Activated CD4-positive, alpha-beta T cell treated with anti-CD3 and anti-CD28 coated beads, Interleukin-2, amount 10 ng/mL, durations not matched to agents 7 days and 5 days (primary cell): ENCODE results near the gene ACTL10. TPM values are rescaled to one million over a fixed set of nuclear protein-coding genes. Genes with fewer than 3 reads are reported as not detected.
A peak's percentile ranks its signal among the peaks of the same experiment; 100 is the strongest.
"Not testable (repeated sequence)": the region's sequence is repeated elsewhere in the genome, so short reads cannot be mapped to it uniquely, and the experiment has no call there.

Source experiments
- CTCF ChIA-PET: fragments of 350-600 bp; sonication (Branson Sonifier 250); formaldehyde crosslinking; loops from one replicate; lab custom pipeline; 2021; ENCODE audit warnings: antibody characterized with exemption; lab: Charles Lee
- POLR2A ChIA-PET: fragments of 350-600 bp; sonication (Branson Sonifier 250); formaldehyde crosslinking; loops from one replicate; lab custom pipeline; 2021; ENCODE audit warnings: antibody characterized with exemption; lab: Charles Lee
- DNase-seq: peaks from one replicate; pipeline ENCODE4 v3.0.0-alpha.2; 2020
- H3K27ac Mint-ChIP-seq: one replicate; pipeline ENCODE4 v1.8.0; 2021; ENCODE audit warnings: mild to moderate bottlenecking, moderate library complexity, mixed read lengths
- H3K27me3 Mint-ChIP-seq: one replicate; pipeline ENCODE4 v1.8.0; 2021; ENCODE audit warnings: mixed read lengths
- H3K36me3 Mint-ChIP-seq: one replicate; pipeline ENCODE4 v1.8.0; 2021; ENCODE audit warnings: low read depth, mixed read lengths
- H3K4me1 Mint-ChIP-seq: one replicate; pipeline ENCODE4 v1.8.0; 2021; ENCODE audit warnings: mixed read lengths
- H3K4me3 Mint-ChIP-seq: one replicate; pipeline ENCODE4 v1.8.0; 2021; ENCODE audit warnings: mild to moderate bottlenecking, moderate library complexity, mixed read lengths
- H3K9me3 Mint-ChIP-seq: one replicate; pipeline ENCODE4 v1.8.0; 2021; ENCODE audit warnings: mixed read lengths
- total RNA-seq, 2 experiments: library from RNA; stranded (reverse); gene quantifications; one replicate each; pipeline ENCODE4 v1.2.3, GENCODE V29; 2021

Gene ACTL10
- 1 to 10 TPM; 2.4 to 4.1 TPM for total RNA-seq

DNA sequence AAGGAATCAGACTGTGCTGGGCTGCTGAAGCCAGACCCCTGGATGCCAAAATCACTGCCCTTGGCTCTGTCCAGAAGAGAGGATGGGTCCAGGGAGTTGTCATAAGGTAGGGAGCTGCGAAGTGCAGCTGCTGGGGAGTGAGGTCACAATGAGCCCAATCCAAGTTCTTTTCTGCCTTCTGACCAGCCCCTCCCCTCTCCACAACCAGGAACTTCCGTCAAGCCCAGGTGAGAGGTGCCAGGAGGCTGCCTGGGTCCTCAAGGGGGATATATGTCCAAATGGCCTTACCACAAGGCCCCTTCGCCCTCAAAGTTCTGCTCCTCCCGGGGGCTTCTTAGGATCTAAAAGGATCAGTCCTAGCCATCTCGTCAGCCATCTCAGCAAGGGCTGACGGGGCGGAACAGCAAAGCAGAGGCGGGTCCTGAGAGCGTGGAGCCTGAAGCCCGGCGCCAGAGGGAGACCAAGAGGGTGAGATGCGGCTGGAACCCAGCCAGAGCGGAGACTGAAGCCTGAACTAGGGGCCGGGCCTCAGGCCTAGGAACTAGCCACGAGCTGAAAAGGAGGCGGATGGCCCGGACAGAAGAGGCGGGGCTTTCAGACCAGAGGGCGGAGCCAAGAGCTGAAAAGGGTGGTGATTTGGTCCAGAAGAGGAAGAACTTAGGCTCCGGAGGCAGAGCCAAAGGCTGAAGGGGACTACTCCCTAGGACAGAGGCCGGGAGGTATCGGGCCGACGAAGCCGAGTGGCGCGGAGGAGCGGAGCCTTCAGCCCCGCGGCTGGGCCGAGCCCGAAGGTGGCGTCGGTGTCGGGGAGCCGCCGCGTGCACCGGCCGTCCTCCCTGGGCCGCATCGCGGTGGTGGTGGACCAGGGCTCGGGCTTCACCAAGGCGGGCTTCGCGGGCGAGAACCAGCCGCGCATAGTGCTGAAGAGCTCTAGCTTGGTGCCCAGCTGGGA, at the start of gene ACTL10:
ACTL10 (plus strand) TSS at position 651 of the 952 bp plus-strand sequence. CDS start 555 bp downstream, outside the sequence.
- POLR2A ChIA-PET, result no interaction called here

DNA sequence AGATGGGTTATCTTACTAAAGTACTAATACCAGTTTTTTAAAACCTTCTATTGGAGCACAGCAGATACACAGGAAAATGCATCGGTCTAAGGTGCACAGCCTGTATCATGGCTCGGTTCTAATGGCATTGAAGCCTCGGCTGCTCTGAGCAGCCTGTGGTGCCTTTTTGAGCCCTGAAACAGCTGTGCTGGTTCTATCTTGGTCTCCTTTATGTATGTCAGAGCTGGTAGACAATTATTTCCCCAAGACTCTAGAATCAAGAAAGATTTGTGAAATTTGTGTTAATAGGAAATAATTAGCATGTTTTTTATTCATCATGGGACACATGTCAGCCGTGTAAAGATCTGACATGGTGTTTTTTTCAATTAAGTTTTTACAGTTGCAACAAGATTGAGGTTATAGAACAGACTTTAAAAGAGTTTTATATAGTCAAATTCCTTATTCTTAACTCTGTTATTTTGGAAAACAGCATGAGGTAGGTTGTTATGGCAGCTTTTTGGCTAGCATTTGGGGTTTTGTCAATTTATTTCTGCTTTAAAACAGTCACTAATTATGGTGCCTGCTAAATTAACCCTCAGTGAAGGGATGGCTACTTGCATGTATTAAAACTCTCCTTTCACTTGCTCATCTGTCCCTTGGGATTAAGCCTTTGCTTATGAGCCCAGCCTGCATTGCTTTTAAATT, 44.9 kb upstream of the ACTL10 start:
- no peaks in the 10 kb centered on the region for H3K9me3 Mint-ChIP-seq
- ChIA-PET POLR2A (no interaction called here), CTCF (interaction anchor here (1.7 kb wide), 1 partner anchor 16 kb away, joined by 3 read pairs; no protein-coding TSS in a partner anchor)

More for the DNA sequence above, at the start of gene ACTL10:
- H3K27ac Mint-ChIP-seq, result peak within 1 kb of the TSS; percentile 97
- no peaks in the 10 kb centered on the region for H3K27me3 Mint-ChIP-seq
- H3K4me1 Mint-ChIP-seq, result peaks cover 59% of the 10 kb centered on the region
- DNase-seq, result peak; percentile 78
- no peaks in the 10 kb centered on the region for H3K9me3 Mint-ChIP-seq
- peak within 1 kb of the TSS; percentile 86 for H3K4me3 Mint-ChIP-seq
- CTCF ChIA-PET, result interaction anchor here (0.7 to 6.9 kb wide), 17 partner anchors 8 to 265 kb away, joined by 3 to 115 read pairs (median 5); partner anchors contain the start of genes CDK5RAP1 and SNTA1
- H3K36me3 Mint-ChIP-seq, result peaks cover 23% of the 10 kb centered on the region

DNA sequence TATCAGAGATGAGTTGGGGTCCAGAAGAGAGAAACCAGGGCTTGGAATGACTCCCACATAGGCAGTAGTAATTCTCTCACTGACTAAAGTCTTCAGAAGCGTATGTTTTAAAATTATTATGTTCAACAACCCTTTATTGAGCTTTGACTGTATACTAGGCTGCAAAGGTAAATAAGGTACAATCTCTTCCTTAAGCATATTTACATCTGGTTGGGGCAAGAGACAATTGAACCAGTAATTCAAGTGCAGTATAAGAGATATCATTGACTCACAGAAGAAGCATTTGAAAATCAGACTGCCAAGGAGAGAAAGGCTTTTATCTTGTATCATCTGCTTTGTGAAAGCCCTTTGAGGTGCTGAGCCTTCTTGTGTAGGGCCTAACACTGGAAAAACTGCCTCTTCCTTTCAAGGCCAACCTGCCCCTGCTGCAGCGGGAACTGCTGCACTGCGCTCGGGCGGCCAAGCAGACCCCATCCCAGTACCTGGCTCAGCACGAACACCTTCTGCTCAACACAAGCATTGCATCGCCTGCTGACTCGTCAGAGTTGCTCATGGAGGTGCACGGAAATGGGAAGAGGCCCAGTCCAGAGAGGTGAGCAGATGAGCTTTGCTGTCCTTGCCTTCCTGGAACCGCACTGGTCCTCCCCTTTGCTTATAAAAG, 43.9 kb upstream of the ACTL10 start:
- ChIA-PET POLR2A (no interaction called here), CTCF (interaction anchor here (0.6 to 1.7 kb wide), 2 partner anchors 9 to 15 kb away, joined by 3 to 4 read pairs; no protein-coding TSS in a partner anchor)
- DNase-seq, result no peak
- Mint-ChIP-seq H3K27ac (no peak overlapping the region), H3K4me3 (no peak overlapping the region), H3K9me3 (no peaks in the 10 kb centered on the region), H3K4me1 (peaks cover 13% of the 10 kb centered on the region), H3K36me3 (peaks cover 39% of the 10 kb centered on the region), H3K27me3 (no peaks in the 10 kb centered on the region)

More for the DNA sequence above, 44.9 kb upstream of the ACTL10 start:
- H3K4me3 Mint-ChIP-seq, result no peak overlapping the region
- DNase-seq, result no peak
- peaks cover 39% of the 10 kb centered on the region for H3K36me3 Mint-ChIP-seq
- no peaks in the 10 kb centered on the region for H3K27me3 Mint-ChIP-seq
- no peak overlapping the region for H3K27ac Mint-ChIP-seq
- peaks cover 13% of the 10 kb centered on the region for H3K4me1 Mint-ChIP-seq

DNA sequence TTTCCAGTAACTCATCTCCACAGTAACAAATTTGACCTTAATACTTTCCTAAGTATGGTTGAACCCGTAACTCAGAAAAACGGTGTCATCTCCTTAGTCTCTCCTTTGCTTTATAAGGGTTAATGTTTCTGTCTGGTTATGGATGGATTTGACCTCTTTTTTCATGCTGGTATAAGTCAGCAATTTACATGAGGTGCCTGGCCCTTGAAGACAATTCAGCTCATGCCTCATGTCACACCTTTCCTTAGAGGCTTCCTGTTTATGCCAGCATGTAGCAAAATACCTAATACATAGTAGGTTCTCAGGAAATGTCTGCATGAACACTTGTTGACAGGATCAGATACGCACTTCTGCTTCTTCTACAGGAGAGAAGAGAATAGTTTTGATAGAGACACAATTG, 42.3 kb upstream of the ACTL10 start:
- Mint-ChIP-seq H3K27me3 (no peaks in the 10 kb centered on the region), H3K9me3 (no peaks in the 10 kb centered on the region), H3K36me3 (peaks cover 48% of the 10 kb centered on the region), H3K27ac (peak overlapping the region; percentile 43), H3K4me3 (no peak overlapping the region), H3K4me1 (peaks cover 13% of the 10 kb centered on the region)
- ChIA-PET POLR2A (no interaction called here), CTCF (no interaction called here)
- no peak for DNase-seq

DNA sequence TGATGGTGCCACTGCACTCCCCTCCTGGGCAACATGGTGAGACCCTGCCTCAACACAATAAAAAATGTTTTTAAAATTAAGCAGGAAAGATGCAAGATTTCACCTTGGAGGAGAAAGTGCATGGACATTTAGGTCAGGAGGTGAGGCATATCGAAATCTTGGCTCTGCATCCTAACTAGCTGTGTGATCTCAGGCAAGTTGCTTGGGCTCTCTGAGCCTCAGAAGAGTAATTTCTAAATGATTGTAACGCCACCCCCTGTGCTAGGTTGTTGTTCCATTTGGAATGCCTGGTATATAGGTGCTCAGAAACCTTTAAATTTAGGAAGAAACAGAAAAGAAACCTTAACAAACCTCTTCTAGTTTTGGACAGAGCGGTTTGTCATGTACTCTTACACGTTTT, 40.6 kb upstream of the ACTL10 start:
- no peak for DNase-seq
- peak overlapping the region; percentile 25 for H3K27ac Mint-ChIP-seq
- H3K27me3 Mint-ChIP-seq, result no peaks in the 10 kb centered on the region
- ChIA-PET CTCF (interaction anchor here (1.4 kb wide), 1 partner anchor 10 kb away, joined by 5 read pairs; no protein-coding TSS in a partner anchor), POLR2A (no interaction called here)
- H3K9me3 Mint-ChIP-seq, result no peaks in the 10 kb centered on the region
- H3K4me3 Mint-ChIP-seq, result no peak overlapping the region
- H3K36me3 Mint-ChIP-seq, result peaks cover 58% of the 10 kb centered on the region
- H3K4me1 Mint-ChIP-seq, result peaks cover 13% of the 10 kb centered on the region

DNA sequence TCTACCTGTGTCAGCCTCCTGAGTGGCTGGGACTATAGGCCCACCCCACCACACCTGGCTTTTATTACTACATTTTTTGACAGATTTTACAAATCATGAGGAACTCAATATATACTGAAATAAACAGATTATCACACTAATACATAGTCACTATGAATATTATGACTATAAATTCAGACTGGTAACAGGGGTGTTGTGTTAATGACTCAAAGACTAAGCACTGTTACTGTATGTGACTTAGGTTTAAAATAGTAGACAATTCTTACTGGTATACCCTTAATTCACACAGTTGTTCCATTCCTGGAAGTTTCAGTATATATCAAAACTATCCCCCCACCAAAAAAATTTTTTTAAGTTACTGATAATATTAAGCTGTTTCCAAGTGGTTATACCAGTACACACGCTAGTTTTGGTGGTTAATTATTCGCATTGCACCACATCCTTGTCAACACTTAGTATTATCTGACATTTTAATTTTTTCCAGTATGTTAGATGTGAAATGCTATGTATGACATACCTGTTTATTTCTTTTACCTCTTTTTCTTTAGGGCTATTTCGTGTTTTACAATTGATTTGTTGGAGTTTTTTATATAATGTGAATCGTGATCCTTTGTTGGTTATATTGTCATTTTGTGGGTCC, 39.0 kb upstream of the ACTL10 start:
- H3K27me3 Mint-ChIP-seq, result no peaks in the 10 kb centered on the region
- ChIA-PET CTCF (no interaction called here), POLR2A (no interaction called here)
- H3K27ac Mint-ChIP-seq, result no peak overlapping the region
- no peaks in the 10 kb centered on the region for H3K9me3 Mint-ChIP-seq
- peaks cover 13% of the 10 kb centered on the region for H3K4me1 Mint-ChIP-seq
- no peak overlapping the region for H3K4me3 Mint-ChIP-seq
- peaks cover 54% of the 10 kb centered on the region for H3K36me3 Mint-ChIP-seq
- no peak for DNase-seq

DNA sequence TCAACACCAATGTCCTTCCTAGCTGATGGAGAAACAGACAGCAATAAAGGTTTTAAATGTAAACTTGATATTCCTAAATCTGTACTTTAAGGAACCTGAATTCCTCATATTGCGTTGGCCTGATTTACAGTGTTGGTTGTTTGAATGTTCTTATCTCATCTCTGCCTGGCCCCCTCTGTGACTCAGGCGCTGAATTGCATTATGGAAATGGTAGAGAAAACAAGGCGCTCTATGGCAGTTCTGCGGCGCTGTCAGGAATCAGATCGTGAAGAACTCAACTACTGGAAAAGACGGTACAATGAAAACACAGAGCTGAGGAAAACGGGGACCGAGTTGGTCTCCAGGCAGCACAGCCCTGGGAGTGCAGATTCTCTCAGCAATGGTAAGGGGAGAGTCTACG, 37.2 kb upstream of the ACTL10 start:
- ChIA-PET CTCF (no interaction called here), POLR2A (no interaction called here)
- no peak overlapping the region for H3K4me3 Mint-ChIP-seq
- DNase-seq, result no peak
- H3K27me3 Mint-ChIP-seq, result no peaks in the 10 kb centered on the region
- H3K9me3 Mint-ChIP-seq, result no peaks in the 10 kb centered on the region
- H3K27ac Mint-ChIP-seq, result no peak overlapping the region
- peaks cover 47% of the 10 kb centered on the region for H3K36me3 Mint-ChIP-seq
- H3K4me1 Mint-ChIP-seq, result peaks cover 12% of the 10 kb centered on the region

DNA sequence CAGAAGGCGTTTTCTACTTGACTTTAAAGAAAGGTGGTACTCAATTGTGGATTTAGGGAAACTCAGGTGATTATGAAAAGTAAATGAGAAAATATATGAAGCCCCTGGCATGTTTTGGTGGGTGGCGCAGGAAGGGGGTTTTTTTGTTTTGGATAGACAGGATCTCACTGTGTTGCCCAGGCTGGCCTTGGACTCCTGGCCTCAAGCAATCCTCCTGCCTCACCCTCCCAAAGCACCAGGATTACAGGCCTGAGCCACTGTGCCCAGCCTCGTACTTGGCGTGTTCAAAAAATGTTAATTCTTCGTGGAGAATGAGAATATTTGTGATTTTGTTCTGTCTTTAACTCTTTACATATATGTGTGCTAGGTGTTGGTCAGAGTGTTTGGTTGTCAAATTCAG, 36.8 kb upstream of the ACTL10 start:
- Mint-ChIP-seq H3K36me3 (peaks cover 44% of the 10 kb centered on the region), H3K27ac (no peak overlapping the region), H3K27me3 (no peaks in the 10 kb centered on the region), H3K9me3 (no peaks in the 10 kb centered on the region), H3K4me3 (no peak overlapping the region), H3K4me1 (peaks cover 8% of the 10 kb centered on the region)
- ChIA-PET CTCF (no interaction called here), POLR2A (no interaction called here)
- DNase-seq, result no peak

DNA sequence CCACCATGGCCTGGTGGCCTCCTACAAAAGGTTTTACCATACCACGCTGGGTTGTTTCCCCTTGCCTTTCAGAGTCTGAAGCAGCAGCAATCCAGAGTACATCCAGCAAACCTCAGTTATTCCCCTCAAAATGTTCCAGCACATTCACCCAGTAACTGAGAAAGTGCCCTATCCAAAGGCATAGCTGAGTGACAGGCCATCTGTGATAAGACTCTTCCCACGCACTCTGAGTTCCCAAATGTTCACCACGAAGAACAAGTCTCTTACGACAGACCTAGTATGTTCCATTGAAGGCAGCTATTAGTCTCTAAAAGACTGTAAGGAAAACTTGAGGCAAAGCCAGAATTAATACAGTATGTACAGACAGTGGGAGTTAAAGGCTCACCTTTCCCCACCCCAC, 36.2 kb upstream of the ACTL10 start:
- peaks cover 38% of the 10 kb centered on the region for H3K36me3 Mint-ChIP-seq
- H3K27me3 Mint-ChIP-seq, result no peaks in the 10 kb centered on the region
- H3K4me3 Mint-ChIP-seq, result no peak overlapping the region
- peak overlapping the region; percentile 20 for H3K27ac Mint-ChIP-seq
- POLR2A ChIA-PET, result no interaction called here
- no peaks in the 10 kb centered on the region for H3K9me3 Mint-ChIP-seq
- no peak for DNase-seq
- CTCF ChIA-PET, result no interaction called here
- peaks cover 7% of the 10 kb centered on the region for H3K4me1 Mint-ChIP-seq

DNA sequence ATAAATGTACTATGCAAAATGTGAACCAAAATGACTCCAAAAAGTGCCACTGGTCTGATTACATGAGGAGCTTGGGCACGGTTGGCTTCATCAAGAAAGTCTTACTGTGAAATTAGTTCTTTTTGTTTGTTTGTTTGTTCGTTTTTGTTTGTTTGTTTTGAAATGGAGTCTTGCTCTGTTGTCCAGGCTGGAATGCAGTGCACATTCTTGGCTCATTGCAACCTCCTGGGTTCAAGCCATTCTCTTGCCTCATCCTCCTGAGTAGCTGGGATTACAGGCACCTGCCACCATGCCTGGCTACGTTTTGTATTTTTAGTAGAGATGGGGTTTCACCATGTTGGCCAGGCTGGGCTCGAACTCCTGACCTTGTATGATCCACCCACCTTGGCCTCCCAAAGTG, 34.8 kb upstream of the ACTL10 start:
- H3K4me1 Mint-ChIP-seq, H3K9me3 Mint-ChIP-seq, H3K4me3 Mint-ChIP-seq, H3K27ac Mint-ChIP-seq, DNase-seq, H3K27me3 Mint-ChIP-seq, POLR2A ChIA-PET: not testable (repeated sequence)
- peaks cover 31% of the 10 kb centered on the region for H3K36me3 Mint-ChIP-seq
- CTCF ChIA-PET, result interaction anchor here (0.6 to 1.7 kb wide), 3 partner anchors 9 to 859 kb away, joined by 3 to 4 read pairs (median 3); no protein-coding TSS in a partner anchor

DNA sequence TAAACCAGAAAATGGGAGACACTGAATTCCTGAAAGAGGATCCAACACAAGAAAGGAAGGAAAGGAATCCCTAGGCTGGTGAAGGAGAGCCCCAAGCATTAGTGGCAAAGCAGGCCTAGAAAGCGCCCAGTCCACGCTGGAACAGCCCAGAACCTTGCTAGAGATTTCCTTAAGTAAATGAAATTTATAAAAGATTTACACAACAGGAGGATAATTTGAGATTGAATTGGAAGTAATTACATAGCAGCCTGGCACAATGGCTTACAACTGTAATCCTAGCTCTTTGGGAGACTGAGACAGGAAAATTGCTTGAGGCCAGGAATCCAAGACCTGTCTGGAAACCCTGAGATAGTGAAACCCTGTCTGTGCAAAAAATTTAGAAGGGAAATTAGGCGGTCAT, 31.4 kb upstream of the ACTL10 start:
- H3K9me3 Mint-ChIP-seq, result no peaks in the 10 kb centered on the region
- ChIA-PET POLR2A (interaction anchor here (0.6 kb wide), 1 partner anchor 13 kb away, joined by 3 read pairs; no protein-coding TSS in a partner anchor), CTCF (interaction anchor here (0.7 kb wide), 1 partner anchor 31 kb away, joined by 3 read pairs; no protein-coding TSS in a partner anchor)
- H3K36me3 Mint-ChIP-seq, result peaks cover 32% of the 10 kb centered on the region
- no peak for DNase-seq
- no peak overlapping the region for H3K4me3 Mint-ChIP-seq
- H3K27ac Mint-ChIP-seq, result peak overlapping the region; percentile 55
- H3K27me3 Mint-ChIP-seq, result no peaks in the 10 kb centered on the region
- H3K4me1 Mint-ChIP-seq, result peaks cover 7% of the 10 kb centered on the region

DNA sequence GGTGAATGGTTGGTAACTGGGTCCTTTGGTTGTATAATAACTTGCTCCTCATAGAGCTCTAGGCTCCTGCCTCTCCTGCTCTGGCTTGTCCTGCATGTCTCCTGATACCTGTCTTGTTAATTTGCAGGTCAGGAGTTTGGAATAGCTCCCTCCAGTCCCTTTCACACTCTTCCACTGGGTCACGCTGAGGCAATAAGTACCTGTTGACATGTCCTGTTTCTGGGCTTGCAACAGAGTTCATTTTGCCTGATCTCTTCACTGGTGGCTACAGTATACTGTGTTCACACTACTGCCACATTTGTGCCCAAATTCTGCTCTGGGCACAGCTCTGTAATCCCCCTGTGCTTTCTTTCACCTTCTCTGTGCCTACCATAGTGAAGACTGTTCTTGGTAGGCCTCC, 30.0 kb upstream of the ACTL10 start:
- Mint-ChIP-seq H3K27me3 (no peaks in the 10 kb centered on the region), H3K36me3 (peaks cover 27% of the 10 kb centered on the region), H3K9me3 (no peaks in the 10 kb centered on the region), H3K4me3 (no peak overlapping the region), H3K27ac (no peak overlapping the region), H3K4me1 (peaks cover 7% of the 10 kb centered on the region)
- CTCF ChIA-PET, result no interaction called here
- no peak for DNase-seq
- POLR2A ChIA-PET, result no interaction called here
